ENCODE measurements around the gene PRR7. TPM values are rescaled to one million over a fixed set of nuclear protein-coding genes. Genes with fewer than 3 reads are reported as not detected.
A peak's percentile ranks its signal among the peaks of the same experiment; 100 is the strongest.

PRR7 gene, protein sequence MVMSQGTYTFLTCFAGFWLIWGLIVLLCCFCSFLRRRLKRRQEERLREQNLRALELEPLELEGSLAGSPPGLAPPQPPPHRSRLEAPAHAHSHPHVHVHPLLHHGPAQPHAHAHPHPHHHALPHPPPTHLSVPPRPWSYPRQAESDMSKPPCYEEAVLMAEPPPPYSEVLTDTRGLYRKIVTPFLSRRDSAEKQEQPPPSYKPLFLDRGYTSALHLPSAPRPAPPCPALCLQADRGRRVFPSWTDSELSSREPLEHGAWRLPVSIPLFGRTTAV
- 1 to 10 TPM; 1.4 to 4.7 (median 4.2) TPM for total RNA-seq

DNA sequence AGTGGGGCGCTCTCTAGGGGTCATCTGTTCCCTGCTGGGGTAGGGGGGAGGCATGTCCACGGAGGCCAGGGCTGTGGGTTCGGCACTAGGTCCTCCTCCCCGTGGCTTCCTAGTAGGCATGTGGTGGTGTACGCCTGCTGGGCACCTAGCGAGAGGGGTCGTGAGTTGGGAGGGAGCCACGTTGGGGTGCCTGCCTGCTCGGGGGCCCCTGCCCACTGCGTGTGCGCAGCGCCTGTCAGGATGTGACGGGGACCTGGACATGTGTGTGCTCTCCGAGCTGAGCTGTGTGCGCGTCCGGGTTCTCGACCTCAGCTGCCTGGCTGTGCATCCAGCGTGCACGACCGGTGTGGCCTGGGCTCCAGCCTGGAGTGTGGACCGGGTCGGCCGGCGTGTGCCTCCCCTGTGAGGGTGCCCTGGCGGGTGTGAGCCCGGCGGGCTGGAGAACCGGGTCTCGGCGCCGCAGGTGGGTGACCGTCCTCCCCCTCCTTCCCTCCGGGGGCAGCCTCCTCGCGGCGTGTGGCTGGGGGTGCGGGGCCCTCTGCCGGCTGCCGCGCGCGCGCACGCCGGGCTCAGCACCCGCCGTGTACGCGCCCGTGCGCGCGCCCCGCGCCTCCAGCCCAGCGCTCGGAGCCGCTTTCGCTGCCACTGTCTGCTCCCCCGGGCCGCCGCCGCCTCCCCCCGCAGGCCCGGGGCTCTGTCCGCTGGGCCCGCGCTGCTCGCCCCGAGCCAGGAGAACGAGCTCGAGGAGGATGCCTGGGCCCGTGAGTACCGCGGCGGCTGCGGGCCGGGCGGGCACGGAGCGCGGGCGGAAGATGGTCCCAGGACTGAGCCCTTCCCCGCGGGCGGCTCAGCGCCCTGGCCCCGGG is at the start of gene PRR7:
Gene PRR7 (plus strand): TSS at position 615 of the 866 bp plus-strand sequence. CDS start 8,254 bp downstream, outside the sequence.
- Histone ChIP-seq H3K9me3 (no peaks in the 10 kb centered on the region), H3K4me1 (peaks cover 16 to 24% of the 10 kb centered on the region in 2 donors), H3K27ac (no peak within 1 kb of the TSS), H3K4me3 (replicated peaks in 1 of 3) (peak within 1 kb of the TSS in 2 of 3 donors; percentile 21 to 51), H3K36me3 (peaks cover 0 to 2% of the 10 kb centered on the region in 2 donors), H3K27me3 (no peaks in the 10 kb centered on the region)
- TF ChIP-seq, protein P1, sequence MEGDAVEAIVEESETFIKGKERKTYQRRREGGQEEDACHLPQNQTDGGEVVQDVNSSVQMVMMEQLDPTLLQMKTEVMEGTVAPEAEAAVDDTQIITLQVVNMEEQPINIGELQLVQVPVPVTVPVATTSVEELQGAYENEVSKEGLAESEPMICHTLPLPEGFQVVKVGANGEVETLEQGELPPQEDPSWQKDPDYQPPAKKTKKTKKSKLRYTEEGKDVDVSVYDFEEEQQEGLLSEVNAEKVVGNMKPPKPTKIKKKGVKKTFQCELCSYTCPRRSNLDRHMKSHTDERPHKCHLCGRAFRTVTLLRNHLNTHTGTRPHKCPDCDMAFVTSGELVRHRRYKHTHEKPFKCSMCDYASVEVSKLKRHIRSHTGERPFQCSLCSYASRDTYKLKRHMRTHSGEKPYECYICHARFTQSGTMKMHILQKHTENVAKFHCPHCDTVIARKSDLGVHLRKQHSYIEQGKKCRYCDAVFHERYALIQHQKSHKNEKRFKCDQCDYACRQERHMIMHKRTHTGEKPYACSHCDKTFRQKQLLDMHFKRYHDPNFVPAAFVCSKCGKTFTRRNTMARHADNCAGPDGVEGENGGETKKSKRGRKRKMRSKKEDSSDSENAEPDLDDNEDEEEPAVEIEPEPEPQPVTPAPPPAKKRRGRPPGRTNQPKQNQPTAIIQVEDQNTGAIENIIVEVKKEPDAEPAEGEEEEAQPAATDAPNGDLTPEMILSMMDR (IDR thresholded peaks at IDR 0.05), result no peak
- TF ChIP-seq POLR2A (IDR thresholded peaks at IDR 0.05), result no peak
- intact Hi-C loops (cut with DNase I), result no loop called here
- 2 to 6% methylated on average over 9 to 22 of the region's 89 CpGs for WGBS, 2 donors
- DNase-seq, result peak; percentile 56

DNA sequence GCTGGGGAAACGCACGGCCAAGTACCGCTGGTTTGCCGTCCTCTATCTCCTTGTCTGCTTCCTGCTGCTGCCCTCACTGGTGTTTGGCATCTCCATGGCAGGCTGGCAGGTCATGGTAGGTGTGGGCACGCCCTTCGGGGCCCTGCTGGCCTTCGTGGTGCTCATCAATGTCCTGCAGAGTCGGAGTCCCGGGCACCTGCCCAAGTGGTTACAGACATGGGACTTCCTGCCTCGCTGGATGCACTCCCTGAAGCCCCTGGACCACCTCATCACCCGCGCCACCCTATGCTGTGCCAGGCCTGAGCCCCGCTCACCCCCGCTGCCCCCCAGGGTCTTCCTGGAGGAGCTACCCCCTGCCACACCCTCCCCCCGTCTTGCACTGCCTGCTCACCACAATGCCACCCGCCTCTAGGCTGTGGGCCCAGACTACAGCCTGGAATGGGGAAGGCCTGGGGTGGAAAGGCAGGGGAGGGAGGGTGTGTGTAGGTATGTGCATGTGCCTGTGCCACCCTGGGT is 48.7 kb upstream of the PRR7 start:
- H3K9me3 ChIP-seq, result no peaks in the 10 kb centered on the region
- no peak for DNase-seq
- H3K27me3 ChIP-seq, result peaks cover 17% of the 10 kb centered on the region
- H3K4me3 ChIP-seq (replicated peaks in 1 of 3), result no peak overlapping the region
- 92% methylated on average over 14 to 15 of the region's 16 CpGs for WGBS, 2 donors
- H3K27ac ChIP-seq, result no peak overlapping the region
- no peaks in the 10 kb centered on the region for H3K36me3 ChIP-seq
- intact Hi-C loops (cut with DNase I), result no loop called here
- TF ChIP-seq POLR2A (IDR thresholded peaks at IDR 0.05), result no peak
- TF ChIP-seq, protein P1 (IDR thresholded peaks at IDR 0.05), result no peak
- H3K4me1 ChIP-seq, result peaks cover 7 to 19% of the 10 kb centered on the region in 2 donors

DNA sequence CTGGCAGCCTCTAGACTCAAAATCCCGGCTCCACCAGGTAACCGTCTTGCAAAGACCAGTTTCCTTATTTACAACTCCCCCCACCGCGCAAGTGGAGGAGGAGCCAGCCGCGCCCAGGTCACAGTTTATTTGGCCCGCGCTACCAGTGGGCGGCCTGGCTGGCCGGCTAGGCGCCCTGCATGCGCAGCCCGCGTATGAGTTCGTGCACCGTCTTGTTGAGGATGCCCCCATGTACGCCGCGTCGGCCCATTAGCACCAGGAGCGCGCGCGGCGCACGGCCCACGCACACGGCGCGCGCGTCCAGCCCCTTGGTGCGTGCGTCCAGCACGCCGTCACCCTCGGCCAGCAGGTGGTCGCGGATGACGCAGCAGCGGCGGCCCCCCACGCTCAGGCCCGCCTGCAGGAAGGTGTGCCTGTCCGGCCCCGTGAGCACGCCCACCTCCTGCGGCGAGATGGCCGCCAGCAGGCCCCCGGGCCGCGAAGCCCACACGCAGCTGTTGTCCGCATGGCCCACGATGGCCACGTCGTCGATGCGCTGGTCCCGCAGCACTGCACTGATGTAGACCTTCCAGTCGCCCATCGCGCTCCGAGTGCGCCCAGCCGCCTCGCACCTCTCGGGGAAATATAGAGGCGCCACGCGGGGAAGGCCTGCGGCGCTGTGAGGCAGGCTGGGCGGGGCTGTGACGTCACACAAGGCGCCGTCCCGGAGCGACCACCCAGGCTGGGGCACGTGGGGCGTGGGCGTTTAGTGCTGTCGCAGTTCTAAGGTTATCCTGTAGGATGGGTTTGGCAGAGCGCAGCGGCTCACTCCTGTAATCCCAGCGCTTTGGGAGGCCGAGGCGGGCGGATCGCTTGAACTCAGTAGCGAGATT is 46.4 kb upstream of the PRR7 start, which contains the start of gene PFN3:
Gene PFN3 (minus strand): TSS at position 665 of the 872 bp plus-strand sequence. CDS start 85 bp downstream, at position 580.
- no peak within 1 kb of the TSS for H3K4me3 ChIP-seq (replicated peaks in 1 of 3)
- TF ChIP-seq, protein P1 (IDR thresholded peaks at IDR 0.05), result no peak
- TF ChIP-seq POLR2A (IDR thresholded peaks at IDR 0.05), result no peak
- DNase-seq, result no peak
- intact Hi-C loops (cut with DNase I), result loop anchor here (5.0 kb wide), 1 partner anchor 52 kb away; no protein-coding TSS in a partner anchor
- H3K4me1 ChIP-seq, result peaks cover 24 to 37% of the 10 kb centered on the region in 2 donors
- H3K27ac ChIP-seq, result no peak within 1 kb of the TSS
- no peaks in the 10 kb centered on the region for H3K9me3 ChIP-seq
- H3K27me3 ChIP-seq, result peaks cover 17% of the 10 kb centered on the region
- H3K36me3 ChIP-seq, result no peaks in the 10 kb centered on the region
- 17 to 18% methylated on average over 16 to 53 of the region's 92 CpGs for WGBS, 2 donors

DNA sequence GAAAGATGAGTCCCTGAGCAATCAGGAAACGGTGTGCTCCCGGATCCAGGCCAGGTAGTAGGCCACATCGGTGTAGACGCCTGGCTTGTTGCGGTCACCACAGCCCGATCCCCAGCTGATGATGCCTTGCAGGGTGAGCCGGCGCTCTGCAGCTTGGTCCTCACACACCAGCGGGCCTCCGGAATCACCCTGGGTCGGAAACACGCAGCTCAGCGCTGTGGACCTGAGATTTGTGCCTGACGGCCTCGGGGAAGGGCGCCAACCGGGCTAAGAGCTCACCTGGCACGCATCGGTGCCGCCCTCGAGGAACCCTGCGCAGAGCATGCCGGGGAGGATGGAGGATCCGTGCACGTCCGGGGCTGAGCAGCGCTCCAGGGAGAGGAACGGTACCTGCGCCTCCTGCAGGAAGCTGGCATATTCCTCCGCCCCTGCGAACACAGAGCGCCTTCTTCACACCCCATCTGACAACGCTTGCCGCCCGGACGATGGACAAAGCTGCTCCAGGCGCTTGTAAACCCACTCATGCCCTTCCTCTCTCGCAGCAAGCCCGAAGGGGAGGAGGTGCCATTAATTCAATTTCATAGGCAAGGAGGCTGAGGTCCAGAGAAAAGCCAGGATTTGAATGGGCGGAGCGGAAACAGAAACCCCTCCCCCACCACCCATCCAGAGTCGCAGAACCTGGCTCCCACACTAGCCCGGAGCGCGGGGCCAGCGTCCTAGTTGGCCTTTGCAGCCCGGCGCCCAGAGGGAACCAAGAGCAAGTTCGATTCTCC is 44.2 kb upstream of the PRR7 start:
- Histone ChIP-seq H3K4me3 (replicated peaks in 1 of 3) (peak overlapping the region in 1 of 3 donors; percentile 40), H3K4me1 (peaks cover 24 to 37% of the 10 kb centered on the region in 2 donors), H3K36me3 (no peaks in the 10 kb centered on the region), H3K27ac (peak overlapping the region in 1 of 3 donors; percentile 1), H3K27me3 (peaks cover 17% of the 10 kb centered on the region), H3K9me3 (no peaks in the 10 kb centered on the region)
- intact Hi-C loops (cut with DNase I), result loop anchor here (5.0 kb wide), 1 partner anchor 50 kb away; no protein-coding TSS in a partner anchor
- WGBS, 2 donors, result 3 to 8% methylated on average over 19 to 30 of the region's 49 CpGs
- DNase-seq, result peak; percentile 90 to 92
- TF ChIP-seq POLR2A (IDR thresholded peaks at IDR 0.05), result no peak
- TF ChIP-seq, protein P1 (IDR thresholded peaks at IDR 0.05), result peak in 4 of 6 experiments; percentile 47 to 53 (median 50)

All from thyroid gland (tissue), 4 donors.